Epithelial cell of proximal tubule (primary cell): Measurements from ENCODE around the gene SUGP1. TPM values are rescaled to one million over a fixed set of nuclear protein-coding genes. Genes with fewer than 3 reads are reported as not detected.

Source experiments
- DNase-seq: peaks from one replicate; pipeline ENCODE4 v3.0.0-alpha.2; 2011; ENCODE audit warnings: low read depth
- H3K4me3 ChIP-seq: 2 replicates; pipeline ENCODE4 v1.5.1; 2011; ENCODE audit warnings: low read depth, mild to moderate bottlenecking, low read length
- CTCF ChIP-seq: conservative IDR thresholded peaks from 2 replicates; pipeline ENCODE4 v1.5.1; 2012; ENCODE audit warnings: low read depth, mild to moderate bottlenecking, low read length
- total RNA-seq: library from RNA; depleted of rRNA; stranded (reverse); fragments of >200 nt; gene quantifications from 2 replicates; pipeline ENCODE4 v1.2.3, GENCODE V29; 2015

The SUGP1 gene
- total RNA-seq, 1 donor from 2014 or later, result 32.2 TPM

GRCh38 chr19:19292607-19293006 lies 27.7 kb downstream of the SUGP1 start:
- no peak for DNase-seq
- no peak for TF ChIP-seq CTCF
- no peak overlapping the region for H3K4me3 ChIP-seq

GRCh38 chr19:19285686-19286085 lies 34.6 kb downstream of the SUGP1 start:
- H3K4me3 ChIP-seq, result no peak overlapping the region
- TF ChIP-seq CTCF, result no peak
- no peak for DNase-seq

- TF ChIP-seq CTCF, result no peak
- DNase-seq, result no peak
- H3K4me3 ChIP-seq, result no peak overlapping the region
Measured at GRCh38 chr19:19280561-19280960, 39.7 kb downstream of the SUGP1 start.

GRCh38 chr19:19279853-19280252 lies 40.5 kb downstream of the SUGP1 start:
- H3K4me3 ChIP-seq, result no peak overlapping the region
- no peak for TF ChIP-seq CTCF
- DNase-seq, result no peak

- no peak for TF ChIP-seq CTCF
- H3K4me3 ChIP-seq, result no peak overlapping the region
- no peak for DNase-seq
Measured at GRCh38 chr19:19279062-19279612, 41.2 kb downstream of the SUGP1 start.

GRCh38 chr19:19278315-19278714 lies 42.0 kb downstream of the SUGP1 start:
- TF ChIP-seq CTCF, result no peak
- no peak overlapping the region for H3K4me3 ChIP-seq
- no peak for DNase-seq

- TF ChIP-seq CTCF, result no peak
- DNase-seq, result no peak
- H3K4me3 ChIP-seq, result no peak overlapping the region
Measured at GRCh38 chr19:19276851-19277250, 43.5 kb downstream of the SUGP1 start.
